Germinal center (tissue), 1 donor: ENCODE measurements around the gene PAAF1.

Experiments used
- DNase-seq: peaks from one replicate; pipeline ENCODE4 v3.0.0; 2012; ENCODE audit warnings: mixed read lengths, low spot score

The PAAF1 gene

DNA sequence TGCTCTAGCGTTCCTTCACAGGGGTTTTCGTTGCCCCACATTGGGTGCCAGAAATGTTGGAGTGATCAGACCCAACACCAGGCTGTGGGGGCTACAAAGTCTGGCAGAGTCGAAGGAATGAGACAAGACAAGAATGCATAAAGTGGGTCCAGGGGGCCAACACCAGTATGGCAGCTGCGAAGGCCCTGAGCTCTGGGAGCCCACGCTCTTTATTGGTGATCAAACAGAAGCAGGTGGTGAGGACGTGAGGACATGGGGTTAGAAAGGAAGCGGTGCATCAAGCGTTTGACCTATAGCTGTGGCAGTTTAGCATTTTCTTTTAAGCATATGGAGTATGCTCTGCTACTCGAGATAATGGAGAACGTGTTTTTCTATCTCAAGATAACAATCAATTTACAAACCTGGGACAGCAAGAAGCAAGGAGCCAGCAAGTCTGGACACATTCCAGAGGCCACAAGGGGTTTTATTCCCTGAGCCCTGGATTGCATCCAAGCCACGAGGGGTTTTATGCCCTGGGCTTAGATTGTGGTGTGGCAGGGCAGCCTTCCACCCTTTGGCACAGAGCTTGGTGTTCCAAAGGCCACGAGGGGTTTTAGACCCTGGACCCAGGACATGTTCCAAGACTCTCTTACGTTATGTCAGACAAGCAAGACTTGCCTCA, 70.1 kb downstream of the PAAF1 start:
- DNase-seq, result no peak

DNA sequence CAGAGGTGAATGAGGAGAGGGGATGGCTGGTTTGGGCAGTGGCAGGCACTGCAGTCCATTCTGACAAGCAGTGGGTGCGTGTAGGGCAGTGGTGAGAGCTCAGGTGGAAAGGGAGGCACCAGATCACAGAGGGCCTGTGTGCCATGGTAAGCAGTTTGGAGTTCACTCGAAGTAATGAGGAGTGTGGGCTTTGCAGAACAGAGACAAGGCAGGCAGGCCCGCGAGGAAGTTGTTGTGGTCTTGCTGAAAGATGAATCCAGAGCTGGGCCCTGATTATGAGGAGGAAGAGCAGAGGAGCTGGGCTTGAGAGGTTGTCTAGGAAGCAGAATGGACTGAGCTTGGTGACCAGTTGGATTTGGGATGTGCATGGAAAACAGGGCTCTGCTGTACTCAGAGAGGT, 72.4 kb downstream of the PAAF1 start:
- no peak for DNase-seq

DNA sequence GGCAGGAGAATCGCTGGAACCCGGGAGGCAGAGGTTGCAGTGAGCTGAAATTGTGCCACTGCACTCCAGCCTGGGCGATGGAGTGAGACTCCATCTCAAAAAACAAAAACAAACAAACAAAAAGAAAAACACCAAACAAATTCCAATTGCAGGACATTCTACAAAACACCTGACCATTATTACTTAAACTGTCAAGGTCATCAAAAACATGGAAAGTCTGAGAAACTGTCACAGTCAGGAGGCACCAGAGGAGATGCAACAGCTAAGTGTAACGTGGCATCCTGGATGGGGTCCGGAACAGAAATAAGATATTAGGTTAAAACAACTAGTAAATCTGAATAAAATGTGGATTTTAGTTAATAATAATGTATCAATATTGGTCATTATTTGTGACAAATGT, 73.1 kb downstream of the PAAF1 start:
- no peak for DNase-seq

DNA sequence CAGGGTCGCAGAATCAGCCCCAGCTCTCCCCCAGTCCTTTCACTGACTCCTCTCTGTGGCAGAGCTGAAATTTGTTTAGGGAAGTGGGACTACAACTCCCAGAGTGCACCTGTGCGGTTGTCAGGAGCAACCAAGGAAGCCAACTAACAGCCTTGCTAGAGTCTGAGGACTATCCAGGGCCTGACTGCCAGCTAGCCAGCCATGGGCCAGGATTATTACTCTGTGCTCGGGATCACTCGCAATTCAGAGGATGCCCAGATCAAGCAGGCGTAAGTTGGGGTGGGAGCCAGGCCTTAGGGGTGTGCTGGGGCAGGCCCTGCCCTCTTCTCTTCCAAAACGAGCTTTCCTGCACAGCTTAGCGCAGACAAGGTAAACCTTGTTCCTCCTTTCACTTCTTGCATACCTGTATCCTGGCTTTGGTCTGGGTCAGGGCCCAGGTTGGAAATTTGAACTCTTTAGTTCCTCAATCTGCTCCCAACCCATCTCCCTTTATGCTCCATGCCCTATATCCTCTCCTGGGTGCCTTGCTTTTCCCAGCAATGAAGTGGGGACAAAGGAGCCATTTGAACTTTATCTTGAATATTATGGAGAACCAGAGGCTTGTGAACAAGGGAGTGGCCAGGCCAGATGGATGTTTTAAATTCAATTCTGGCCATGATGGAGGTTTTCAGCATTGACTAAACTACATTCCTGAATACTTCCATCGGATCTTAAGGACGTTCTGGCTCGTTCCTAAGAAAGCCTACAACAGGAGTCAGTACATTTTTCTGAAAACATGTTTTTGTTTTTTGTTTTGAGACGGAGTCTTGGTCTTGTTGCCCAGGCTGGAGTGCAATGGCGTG, 74.3 kb downstream of the PAAF1 start, which contains the start of gene DNAJB13:
TSS of gene DNAJB13 (plus strand) at position 158 of the 842 bp plus-strand sequence. CDS start at position 202, 44 bp downstream.
- DNase-seq, result peak; percentile 84

DNA sequence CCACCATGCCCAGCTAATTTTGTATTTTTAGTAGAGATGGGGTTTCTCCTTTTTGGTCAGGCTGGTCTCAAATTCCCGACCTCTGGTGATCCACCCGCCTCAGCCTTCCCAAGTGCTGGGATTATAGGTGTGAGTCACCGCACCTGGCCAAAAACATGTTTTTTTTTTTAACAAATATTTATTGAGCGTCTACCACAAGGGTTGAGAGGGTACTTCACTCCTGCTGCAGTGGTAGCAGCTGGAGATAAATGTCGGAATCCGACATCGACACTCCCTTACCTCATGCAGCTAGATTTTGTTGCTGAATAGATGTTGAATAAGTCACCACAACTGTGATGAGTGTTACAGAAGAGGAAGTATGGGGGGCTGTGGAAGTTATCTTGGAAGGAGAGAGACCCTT, 75.0 kb downstream of the PAAF1 start:
- no peak for DNase-seq

DNA sequence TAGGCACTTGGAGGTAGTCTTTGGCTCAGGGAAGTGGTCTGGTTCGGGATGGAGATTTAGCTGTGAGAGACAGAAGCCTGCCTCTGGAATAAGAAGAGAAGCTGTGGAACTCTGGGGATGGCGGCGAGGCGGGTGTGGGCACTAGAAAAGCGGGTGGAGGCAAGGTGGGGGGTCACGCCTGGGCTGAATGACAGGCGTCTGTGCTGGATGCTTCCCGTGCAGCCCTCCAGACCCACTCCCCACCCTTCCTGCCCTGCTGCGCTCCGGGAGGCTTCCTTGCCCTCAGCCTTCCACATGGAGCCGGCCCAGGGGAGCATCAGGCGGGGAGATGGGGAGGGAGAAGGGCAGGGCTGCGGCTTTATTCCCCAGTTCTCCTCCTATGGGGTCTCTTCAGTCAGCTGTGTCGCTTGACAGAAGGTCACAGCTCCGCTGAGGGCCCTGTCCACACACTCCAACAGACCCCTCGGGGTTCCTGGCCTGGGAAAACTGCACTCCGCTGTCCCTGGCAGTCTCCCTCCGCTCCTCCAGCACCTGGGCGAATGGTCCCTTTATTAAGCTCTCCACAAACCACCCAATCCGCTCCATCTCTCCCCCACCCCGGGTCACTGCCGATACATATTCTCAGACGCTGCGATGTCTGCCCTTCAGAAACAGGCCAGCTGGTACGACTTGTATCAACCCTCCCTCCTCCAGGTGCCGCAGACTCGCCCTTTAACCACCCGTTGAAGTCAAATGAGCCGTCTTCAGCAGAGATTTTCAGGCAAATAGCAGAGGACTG, 80.3 kb downstream of the PAAF1 start:
- DNase-seq, result no peak

DNA sequence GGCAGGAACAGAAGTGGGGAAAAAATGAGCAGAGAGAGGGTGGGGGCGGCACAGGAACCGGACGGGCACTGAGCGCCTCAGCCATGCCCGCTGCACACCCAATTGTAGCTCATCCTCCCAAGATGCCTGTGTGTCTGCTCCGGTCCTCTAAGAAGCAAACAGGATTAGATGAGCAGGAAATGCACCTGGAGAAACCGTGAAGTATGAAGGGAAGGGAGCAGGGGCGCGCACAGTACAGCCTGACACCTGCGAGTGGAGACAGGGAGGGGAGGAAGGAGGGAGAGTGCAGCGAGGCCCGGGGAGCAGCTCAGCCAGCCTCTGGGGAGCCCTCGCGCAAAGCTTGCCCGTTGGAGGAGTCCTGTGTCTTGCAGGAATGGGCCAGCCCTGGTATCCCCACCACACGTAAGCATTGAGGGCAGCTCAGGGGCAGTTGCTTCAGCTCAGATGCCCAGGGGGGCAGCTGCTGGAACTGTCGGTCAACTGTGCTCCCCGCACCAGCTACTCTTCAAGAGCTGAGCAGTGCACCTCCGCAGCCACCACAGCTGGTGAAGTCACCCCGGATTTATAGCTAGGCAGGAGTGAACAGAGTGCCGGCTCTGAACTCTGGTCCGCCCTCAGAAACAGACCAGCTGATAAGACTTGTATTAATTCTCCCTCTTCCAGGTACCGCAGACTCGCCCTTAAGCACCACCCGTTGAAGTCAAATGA, 81.0 kb downstream of the PAAF1 start:
- DNase-seq, result peak; percentile 3

DNA sequence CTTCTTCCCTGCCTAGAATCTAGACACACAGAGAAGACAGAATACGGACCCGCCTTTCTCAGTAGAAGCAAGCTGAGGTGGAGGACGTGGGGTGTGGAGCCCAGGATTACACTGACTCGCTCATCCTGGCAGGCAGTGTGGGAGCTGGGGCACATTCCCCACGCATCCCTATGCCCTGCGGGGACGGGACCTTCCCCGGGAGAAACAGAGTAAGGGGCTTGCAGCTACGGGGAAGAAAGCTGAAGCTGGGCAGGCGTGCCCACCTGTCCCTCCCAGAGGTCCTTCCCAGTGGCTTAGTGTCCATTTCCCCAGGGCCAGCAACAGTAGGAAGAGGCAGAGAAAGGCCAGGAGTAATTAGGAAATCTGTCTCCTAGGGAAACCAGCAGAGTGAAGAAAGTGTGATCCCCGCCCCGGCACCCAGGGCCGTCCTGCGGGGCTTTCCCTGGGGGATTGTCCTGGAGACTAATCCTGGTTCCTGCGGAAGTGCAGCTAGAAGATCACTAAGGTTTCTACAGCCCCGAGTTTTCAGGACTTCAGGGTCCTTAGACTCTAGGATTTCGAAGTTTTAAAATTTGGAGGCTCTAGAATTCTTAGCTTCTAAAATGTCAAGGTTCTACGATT, 81.8 kb downstream of the PAAF1 start:
- DNase-seq, result no peak

DNA sequence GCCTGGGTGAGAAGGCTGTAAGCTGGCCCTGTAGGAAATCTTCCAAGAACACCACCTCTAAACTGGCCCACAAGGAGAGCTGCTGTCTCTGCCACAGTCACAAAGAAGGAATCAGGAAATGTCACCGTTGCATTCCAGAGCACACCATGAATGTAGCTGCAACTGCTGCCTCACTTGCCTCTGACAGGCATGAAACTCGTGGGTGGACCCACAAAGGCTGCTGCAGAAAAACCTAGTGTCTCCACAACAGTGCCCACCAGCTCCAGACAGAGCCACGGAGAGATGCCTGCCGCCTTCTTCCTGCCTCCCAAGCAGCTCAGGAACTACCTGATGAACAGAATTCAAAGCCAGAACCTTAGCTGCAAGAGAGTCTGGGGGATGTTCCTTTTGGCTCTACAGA, 84.5 kb downstream of the PAAF1 start:
- no peak for DNase-seq

DNA sequence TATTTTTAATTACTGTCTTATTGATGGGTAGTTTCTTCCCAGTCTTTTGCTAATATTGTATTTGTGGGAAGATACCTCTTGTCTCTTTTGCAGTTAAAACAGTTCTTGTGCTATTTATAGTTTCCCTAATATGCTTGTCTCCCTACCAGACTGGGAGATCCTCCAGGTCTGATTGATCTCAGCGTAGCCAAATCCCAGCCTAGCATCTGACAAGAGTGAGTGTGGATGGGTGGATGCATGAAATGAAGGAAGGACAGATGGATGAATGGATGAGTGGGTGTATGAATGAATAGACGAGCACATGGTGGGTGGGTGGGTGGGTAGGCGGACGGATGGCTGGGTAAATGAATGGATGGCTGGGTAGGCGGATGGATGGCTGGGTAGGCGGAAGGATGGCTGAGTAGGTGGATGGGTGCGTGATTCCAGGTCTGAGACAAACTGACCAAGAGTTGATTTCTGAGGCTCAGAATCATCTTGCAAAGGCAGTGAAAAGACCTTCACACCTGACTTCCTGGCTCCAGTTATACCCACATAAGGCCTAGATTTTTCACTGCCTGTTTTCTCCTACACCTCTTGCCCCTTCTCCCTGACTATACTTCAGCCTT, 85.4 kb downstream of the PAAF1 start:
- DNase-seq, result no peak

DNA sequence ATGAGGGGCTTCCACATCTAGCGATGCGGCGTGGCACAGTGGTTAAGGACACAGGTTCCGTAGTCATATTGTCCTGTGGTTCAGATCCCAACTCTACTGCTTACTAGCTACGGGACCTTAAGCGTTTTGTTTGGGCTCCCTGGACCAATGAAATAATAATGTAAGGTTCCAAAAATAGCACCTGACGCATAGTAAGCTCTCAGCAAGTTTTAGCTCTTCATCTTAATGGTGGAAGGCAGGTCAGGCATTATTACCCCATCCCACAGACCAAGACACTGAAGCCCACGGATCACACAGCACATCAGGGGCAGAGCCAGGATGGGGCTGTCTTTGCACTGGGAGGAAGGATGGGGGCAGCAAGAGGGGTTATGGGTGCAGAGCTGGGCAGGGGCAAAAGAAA, 87.1 kb downstream of the PAAF1 start:
- no peak for DNase-seq

DNA sequence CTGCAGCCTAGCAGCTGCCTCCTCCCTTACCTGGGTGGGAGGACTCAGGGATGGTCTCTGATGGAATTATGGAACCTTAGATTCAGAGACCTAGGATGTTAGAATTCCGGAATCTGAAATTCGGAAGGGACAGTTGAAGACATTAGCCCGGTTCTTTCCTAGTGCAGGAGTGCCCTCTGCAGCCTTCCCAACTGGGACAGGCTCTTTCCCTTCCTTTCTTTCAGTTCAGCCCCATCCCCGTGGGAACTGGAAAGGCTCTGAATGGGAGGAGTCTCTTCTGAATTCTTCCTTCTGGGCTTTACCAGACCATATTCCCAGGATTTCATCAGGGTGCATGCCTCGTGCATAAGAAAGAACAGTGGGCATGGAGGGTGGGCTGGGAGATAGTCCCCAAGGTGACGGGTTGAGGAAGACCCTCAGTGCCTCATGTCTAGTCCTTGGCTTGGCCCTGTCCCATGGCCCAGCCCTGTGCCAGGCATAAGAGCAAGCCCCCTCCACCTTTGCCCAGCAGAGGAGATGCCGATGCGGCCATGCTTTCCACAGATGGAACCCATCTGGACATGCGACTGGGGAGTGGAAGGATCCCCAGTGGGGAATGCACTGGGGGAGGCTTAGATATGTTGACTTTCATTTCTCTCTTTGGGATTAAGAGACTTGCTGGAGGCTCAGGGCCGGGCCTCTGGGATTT, 88.4 kb downstream of the PAAF1 start:
- no peak for DNase-seq

DNA sequence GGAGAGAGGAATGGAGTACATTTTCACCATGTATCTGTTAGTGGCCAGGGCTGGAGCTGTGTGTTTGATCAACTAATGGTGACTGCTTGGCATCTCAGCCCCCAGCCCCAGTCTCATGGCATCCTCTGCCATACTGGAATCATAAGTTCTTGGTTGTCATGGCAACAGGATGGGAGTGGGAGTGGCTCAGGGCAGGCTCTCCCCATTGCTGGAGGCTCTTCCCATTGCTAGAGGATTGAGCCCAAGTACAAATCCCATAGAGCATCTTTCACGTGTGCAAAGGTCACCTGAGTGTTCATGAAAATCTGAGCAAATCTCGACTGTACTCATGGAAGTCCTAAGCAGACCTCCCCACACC, 88.9 kb downstream of the PAAF1 start:
- DNase-seq, result no peak

DNA sequence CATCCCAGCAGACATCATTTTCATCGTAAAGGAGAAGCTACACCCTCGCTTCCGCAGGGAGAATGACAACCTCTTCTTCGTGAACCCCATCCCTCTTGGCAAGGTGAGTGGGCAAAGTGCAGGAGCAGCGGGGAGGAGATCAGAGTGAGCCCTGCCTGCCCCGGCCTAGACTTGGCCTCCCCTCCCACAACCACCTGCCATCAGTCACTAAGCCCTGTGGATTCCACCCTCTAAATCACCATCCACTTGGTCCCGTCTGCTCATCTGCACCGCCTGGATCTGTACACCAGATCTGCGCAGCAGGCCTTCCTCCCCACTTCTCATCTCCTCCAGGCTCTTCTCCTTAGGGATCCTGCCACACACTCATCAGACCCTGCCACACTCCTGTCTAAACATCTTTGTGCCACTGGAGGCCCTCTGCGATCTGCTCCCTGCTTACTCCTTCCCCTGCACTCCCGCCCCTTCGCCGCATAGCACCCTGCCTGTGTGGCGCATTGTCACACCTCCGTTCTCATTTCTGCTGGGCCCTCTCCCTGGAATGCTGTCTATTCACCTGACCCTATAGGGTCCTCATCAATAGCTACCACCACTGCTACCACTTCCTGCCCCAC, 91.7 kb downstream of the PAAF1 start:
- no peak for DNase-seq

DNA sequence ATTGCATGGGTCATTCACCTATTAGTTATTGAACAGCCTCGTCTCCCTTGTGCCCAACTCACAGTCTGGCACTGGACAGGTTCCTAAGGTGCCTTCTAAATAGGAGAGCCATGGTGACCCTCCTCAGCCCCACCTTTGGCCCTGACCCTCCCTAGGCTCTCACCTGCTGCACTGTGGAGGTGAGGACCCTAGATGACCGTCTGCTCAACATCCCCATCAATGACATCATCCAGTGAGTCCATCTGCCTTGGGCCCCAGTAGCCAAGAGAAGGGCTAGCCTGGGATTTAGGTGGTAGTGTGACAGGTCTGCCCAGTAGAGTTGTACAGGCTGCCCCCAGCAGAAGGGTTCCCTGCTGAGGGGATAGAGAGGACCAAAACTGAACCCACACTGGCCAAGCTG, 92.3 kb downstream of the PAAF1 start:
- no peak for DNase-seq

DNA sequence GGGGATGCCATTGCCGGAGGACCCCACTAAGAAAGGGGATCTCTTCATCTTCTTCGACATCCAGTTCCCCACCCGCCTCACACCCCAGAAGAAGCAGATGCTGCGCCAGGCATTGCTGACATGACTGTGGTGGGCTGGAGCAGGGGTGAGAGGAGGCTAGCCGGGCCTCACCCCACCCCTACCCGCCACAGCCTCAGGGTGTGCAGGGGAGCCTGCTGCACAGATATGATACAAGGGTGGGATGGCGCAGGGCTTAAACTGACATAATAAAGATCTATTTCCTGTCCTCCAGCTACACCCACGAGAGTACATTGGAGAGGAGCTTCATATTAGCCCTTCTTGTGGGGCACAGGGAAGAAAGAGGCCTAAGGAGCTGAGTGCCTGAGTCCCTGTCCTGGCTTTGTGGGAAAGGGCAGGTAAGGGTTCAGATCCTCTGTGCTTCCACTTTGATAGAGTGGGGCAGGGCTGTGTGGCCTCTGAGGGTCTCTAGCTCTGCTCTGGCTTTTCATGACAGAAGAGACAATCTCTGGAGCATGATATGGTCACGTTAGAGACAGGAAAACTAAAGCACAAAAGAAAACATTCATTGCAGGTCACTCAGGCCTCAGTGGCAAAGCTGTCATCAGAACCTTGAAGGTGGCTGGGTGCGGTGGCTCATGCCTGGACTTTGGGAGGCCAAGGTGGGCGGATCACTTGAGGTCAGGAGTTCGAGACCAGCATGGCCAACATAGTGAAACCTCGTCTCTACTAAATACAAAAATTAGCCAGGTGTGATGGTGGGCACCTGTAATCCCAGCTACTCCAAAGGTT, 93.4 kb downstream of the PAAF1 start:
- no peak for DNase-seq

DNA sequence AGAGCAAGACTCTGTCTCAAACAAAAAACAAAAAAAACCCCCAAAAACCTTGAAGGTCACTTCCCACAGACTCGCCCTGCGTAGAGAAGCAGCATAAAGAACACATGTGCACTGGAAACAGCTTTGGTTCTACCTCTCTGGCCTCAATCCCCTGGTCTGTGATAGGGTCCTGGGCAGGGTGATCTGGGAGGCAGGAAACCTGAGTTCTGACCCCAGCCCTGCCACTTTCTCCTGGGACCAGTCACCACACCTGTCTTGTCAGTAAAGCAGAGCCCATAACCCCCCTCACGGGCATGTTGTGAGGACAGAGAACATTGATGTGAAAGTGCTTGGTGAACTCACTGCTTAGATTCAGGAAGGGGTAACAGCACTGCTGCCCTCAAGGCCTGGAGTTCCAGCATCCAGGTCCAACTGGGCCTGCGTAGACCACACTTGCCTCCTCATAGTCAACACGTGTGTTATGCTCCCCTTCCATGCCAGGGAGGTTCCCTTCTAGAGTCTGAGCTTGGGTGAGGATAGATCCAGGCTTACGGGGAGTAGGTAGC, 94.4 kb downstream of the PAAF1 start:
- no peak for DNase-seq

DNA sequence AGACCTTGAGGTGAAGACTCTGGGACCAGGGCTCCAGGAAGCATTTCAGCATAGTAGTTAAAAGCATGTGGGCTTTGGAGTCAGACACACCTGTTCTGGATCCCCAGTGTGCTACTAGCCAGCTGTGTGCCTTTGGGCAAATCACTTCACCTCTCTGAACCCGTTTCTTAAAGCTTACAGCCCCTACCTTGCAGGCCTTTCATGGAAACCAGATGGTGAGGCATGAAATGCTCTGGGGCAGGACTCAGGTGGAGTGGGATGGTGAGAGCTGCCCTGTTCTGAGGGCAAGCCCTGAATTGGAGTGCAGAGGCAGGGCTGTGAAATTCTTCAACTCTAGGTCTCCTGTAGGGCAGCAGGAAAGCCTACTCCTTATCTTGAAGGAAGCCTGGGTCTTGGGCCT, 95.4 kb downstream of the PAAF1 start:
- DNase-seq, result no peak
